HCT116 (cell line): ENCODE measurements around the gene SPRED3. TPM values are rescaled to one million over a fixed set of nuclear protein-coding genes. Genes with fewer than 3 reads are reported as not detected.
"Not testable (repeated sequence)": the region's sequence is repeated elsewhere in the genome, so short reads cannot be mapped to it uniquely, and the experiment has no call there.

Source experiments
- ATAC-seq: fragments of 200-7000 bp; cut with Tn5 transposase; 2 replicates; pipeline ENCODE4 v1.9.1; 2020; ENCODE audit warnings: mild to moderate bottlenecking, moderate library complexity
- BruUV-seq: library from RNA; stranded (reverse); fragments of 400-500 nt; replicated peaks from 2 replicates; lab custom pipeline; 2021; lab: Mats Ljungman, UMichigan
- CTCF ChIA-PET: fragments of 300-600 bp; sonication (Branson Sonifier 250); formaldehyde crosslinking; loops from one replicate; lab custom pipeline; 2021; ENCODE audit warnings: antibody characterized with exemption; lab: Charles Lee
- POLR2A ChIA-PET: fragments of 300-600, 350-600 bp; sonication (Branson Sonifier 250); formaldehyde crosslinking; loops from one replicate; lab custom pipeline; 2021; ENCODE audit warnings: antibody characterized with exemption; lab: Charles Lee
- RAD21 ChIA-PET, 2 experiments: fragments of 300-600 bp; sonication (Branson Sonifier 250); formaldehyde crosslinking; loops; one replicate each; lab custom pipeline; 2023; ENCODE audit warnings: low total read pairs in 2 of 2; ENCODE audit not compliant: uncharacterized antibody in 2 of 2, unreplicated experiment in 2 of 2, low non-redundant PET in 1 of 2; lab: Charles Lee
- DNase-seq: peaks from one replicate; pipeline ENCODE4 v3.0.0-alpha.2; 2010; ENCODE audit warnings: low read depth, low spot score
- H2AFZ ChIP-seq: fragments of 200-600 bp; shearing (Covaris generic), sonication (generic); 2 replicates; pipeline ENCODE4 v1.6.1; 2017; ENCODE audit warnings: low read depth, mixed run types, mixed read lengths, antibody characterized with exemption, low read length; ENCODE audit not compliant: poor library complexity, severe bottlenecking
- H3K27ac ChIP-seq: 2 replicates; pipeline ENCODE4 v1.5.1; 2012; ENCODE audit warnings: low read depth, low read length
- H3K27me3 ChIP-seq: fragments of 200-600 bp; sonication (generic); 2 replicates; pipeline ENCODE4 v1.6.1; 2016; ENCODE audit warnings: mixed run types, low read length, mixed read lengths; ENCODE audit not compliant: insufficient read depth
- H3K36me3 ChIP-seq, 2 experiments: fragments of 200-500 bp in 1 of 2; fragments of 200-600 bp in 1 of 2; sonication (Bioruptor generic) in 1 of 2; sonication (generic) in 1 of 2; 2 replicates each; pipeline versions ENCODE4 v1.5.1 to v1.6.1; 2014 to 2016; ENCODE audit warnings: low read length in 2 of 2, inconsistent platforms in 1 of 2, mixed read lengths in 1 of 2, mixed run types in 1 of 2; ENCODE audit not compliant: insufficient read depth in 2 of 2, control insufficient read depth in 1 of 2
- H3K4me1 ChIP-seq, 2 experiments: fragments of 200-600 bp in 1 of 2; sonication (generic) in 1 of 2; 2 replicates each; pipeline versions ENCODE4 v1.5.1 to v1.6.1; 2012 to 2017; ENCODE audit warnings: low read length in 2 of 2, inconsistent platforms in 1 of 2, mild to moderate bottlenecking in 1 of 2, mixed read lengths in 1 of 2, mixed run types in 1 of 2, moderate library complexity in 1 of 2; ENCODE audit not compliant: insufficient read depth in 2 of 2, control insufficient read depth in 1 of 2
- H3K4me2 ChIP-seq: fragments of 200-600 bp; sonication (generic); 2 replicates; pipeline ENCODE4 v1.6.1; 2017; ENCODE audit warnings: mixed run types, low read length, mixed read lengths
- H3K4me3 ChIP-seq, 2 experiments: fragments of 200-600 bp in 1 of 2; sonication (generic) in 1 of 2; replicated peaks in 1 of 2; 2 replicates each; pipeline ENCODE4 v1.5.1; 2011 to 2016; ENCODE audit warnings: low read length in 2 of 2, control low read depth in 1 of 2, low read depth in 1 of 2, mild to moderate bottlenecking in 1 of 2, mixed read lengths in 1 of 2, mixed run types in 1 of 2
- H3K79me2 ChIP-seq: fragments of 200-600 bp; sonication (generic); 2 replicates; pipeline ENCODE4 v1.6.1; 2017; ENCODE audit warnings: mild to moderate bottlenecking, mixed run types, low read length, moderate library complexity, mixed read lengths; ENCODE audit not compliant: insufficient read depth
- H3K9ac ChIP-seq: fragments of 200-600 bp; sonication (generic); 2 replicates; pipeline ENCODE4 v1.6.1; 2016; ENCODE audit warnings: low read length, mixed read lengths
- H3K9me2 ChIP-seq: fragments of 200-600 bp; sonication (generic), shearing (Covaris generic); 2 replicates; pipeline ENCODE4 v1.6.1; 2017; ENCODE audit warnings: mixed run types, mild to moderate bottlenecking, moderate library complexity; ENCODE audit not compliant: insufficient read depth
- H3K9me3 ChIP-seq, 2 experiments: fragments of 200-500 bp in 1 of 2; fragments of 200-600 bp in 1 of 2; sonication (Bioruptor generic) in 1 of 2; sonication (generic) in 1 of 2; 2 replicates each; pipeline ENCODE4 v1.6.1; 2014 to 2017; ENCODE audit warnings: low read length in 2 of 2, mixed read lengths in 2 of 2, inconsistent platforms in 1 of 2, low read depth in 1 of 2, mild to moderate bottlenecking in 1 of 2, mixed run types in 1 of 2, moderate library complexity in 1 of 2; ENCODE audit not compliant: control insufficient read depth in 1 of 2, insufficient read depth in 1 of 2
- H4K20me1 ChIP-seq: fragments of 200-600 bp; sonication (generic), shearing (Covaris generic); 2 replicates; pipeline ENCODE4 v1.6.1; 2017; ENCODE audit warnings: mixed run types, mild to moderate bottlenecking, moderate library complexity; ENCODE audit not compliant: insufficient read depth
- EGR1 ChIP-seq: IDR thresholded peaks from 2 replicates; pipeline ENCODE4 v1.6.1; 2012; ENCODE audit warnings: low read depth
- EZH2 ChIP-seq: fragments of 200-600 bp; sonication (generic); IDR thresholded peaks from 2 replicates; pipeline ENCODE4 v1.6.1; 2017; ENCODE audit warnings: antibody characterized with exemption, mixed run types
- EZH2phosphoT487 ChIP-seq: fragments of 200-600 bp; IDR thresholded peaks from 2 replicates; pipeline ENCODE4 v1.6.1; 2018; ENCODE audit warnings: antibody characterized with exemption, borderline replicate concordance
- POLR2A ChIP-seq: IDR thresholded peaks from 2 replicates; pipeline ENCODE4 v1.7.0; 2011; ENCODE audit warnings: borderline replicate concordance; ENCODE audit not compliant: insufficient read depth, insufficient read length; ENCODE audit errors: extremely low read depth
- POLR2AphosphoS5 ChIP-seq: IDR thresholded peaks from 2 replicates; pipeline ENCODE4 v1.6.1; 2011; ENCODE audit warnings: mild to moderate bottlenecking, low read depth, low read length, moderate library complexity
- TCF7L2 ChIP-seq: IDR thresholded peaks from 2 replicates; pipeline ENCODE4 v1.7.0; 2011; ENCODE audit warnings: borderline replicate concordance, inconsistent platforms; ENCODE audit not compliant: insufficient read depth, insufficient read length; ENCODE audit errors: extremely low read depth
- YY1 ChIP-seq: IDR thresholded peaks from 2 replicates; pipeline ENCODE4 v1.6.1; 2011; ENCODE audit warnings: low read length, low read depth, moderate library complexity, mild to moderate bottlenecking; ENCODE audit not compliant: insufficient replicate concordance; ENCODE audit errors: extremely low read depth
- intact Hi-C: fragments of 100-400 bp; cut with micrococcal nuclease; formaldehyde crosslinking; loops from 2 replicates; pipeline ENCODE4 v1.10.0; 2022
- total RNA-seq: library from RNA; stranded (reverse); gene quantifications from one replicate; pipeline ENCODE4 v1.2.1, GENCODE V29; 2021; ENCODE audit not compliant: unreplicated experiment
- TF ChIP-seq, protein P1 (sequence below): IDR thresholded peaks from 2 replicates; pipeline ENCODE4 v1.6.1; 2012; ENCODE audit warnings: low read depth
- TF ChIP-seq, protein P2 (sequence below), 3 experiments: fragments of 200-600 bp in 1 of 3; sonication (generic) in 1 of 3; IDR thresholded peaks in 2 of 3; conservative IDR thresholded peaks in 1 of 3; 2 replicates each; pipeline ENCODE4 v1.5.1; 2012 to 2017; ENCODE audit warnings: low read depth in 2 of 3, low read length in 2 of 3, antibody characterized with exemption in 1 of 3, borderline replicate concordance in 1 of 3, control low read depth in 1 of 3, mild to moderate bottlenecking in 1 of 3, mixed read lengths in 1 of 3, mixed run types in 1 of 3, moderate library complexity in 1 of 3; ENCODE audit not compliant: insufficient read depth in 1 of 3

The SPRED3 gene
- total RNA-seq, 1 experiment from 2014 or later, result 3.4 TPM

DNA sequence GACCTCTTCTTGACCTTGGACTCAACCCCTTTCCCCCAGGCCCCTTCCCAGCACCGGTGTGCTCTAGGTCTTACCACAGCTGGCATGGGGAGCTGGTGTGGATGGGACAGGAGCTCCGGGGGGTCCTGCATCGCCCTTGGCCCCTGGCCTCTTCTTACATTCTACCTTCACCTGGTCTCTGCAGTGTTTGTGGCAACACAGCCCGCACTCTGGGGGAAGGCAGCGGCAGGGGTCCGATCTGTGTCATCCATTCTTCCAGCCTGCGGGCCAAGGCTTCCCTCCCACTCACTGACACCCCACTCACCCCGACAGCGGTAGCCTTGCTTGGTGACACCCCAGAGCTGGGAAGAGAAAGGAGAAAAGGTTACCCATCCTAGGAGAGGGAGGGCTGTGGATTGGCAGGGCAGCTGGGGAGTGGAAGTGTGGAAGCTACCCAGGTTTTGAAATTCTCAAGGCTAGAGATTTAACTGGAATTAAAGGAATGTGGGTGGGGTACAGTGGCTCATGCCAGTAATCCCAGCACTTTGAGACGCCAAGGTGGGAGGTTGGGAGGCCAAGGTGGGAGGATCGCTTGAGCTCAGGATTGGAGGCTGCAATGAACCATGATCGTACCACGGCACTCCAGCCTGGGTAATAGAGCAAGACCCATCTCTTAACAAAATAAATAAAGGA, 22.7 kb downstream of the SPRED3 start:
- ChIA-PET RAD21 (no interaction called here), POLR2A (interaction anchor here (0.8 kb wide), 1 partner anchor 11 kb away, joined by 4 read pairs; no protein-coding TSS in a partner anchor), CTCF (interaction anchor here (2.2 kb wide), 1 partner anchor 8 kb away, joined by 7 read pairs; the partner anchor contains the start of gene FAM98C)
- intact Hi-C loops, result no loop called here
- Histone ChIP-seq H3K4me3 (no peak overlapping the region), H3K79me2 (no peaks in the 10 kb centered on the region), H4K20me1 (no peaks in the 10 kb centered on the region), H3K9ac (no peak overlapping the region), H3K4me1 (peaks cover 2 to 12% of the 10 kb centered on the region in 2 experiments; a peak in 3 of 4 replicates), H3K9me2 (no peaks in the 10 kb centered on the region), H3K36me3 (peaks cover 5 to 6% of the 10 kb centered on the region in 2 experiments; a peak in 2 of 4 replicates), H3K4me2 (peak overlapping the region; percentile 42), H3K27ac (no peak overlapping the region), H3K9me3 (no peaks in the 10 kb centered on the region), H2AFZ (no peak overlapping the region), H3K27me3 (no peaks in the 10 kb centered on the region)
- ATAC-seq, result peak; percentile 31; the same call in 1 of the 2 replicates
- no peak for DNase-seq
- no TSS peak for BruUV-seq
- TF ChIP-seq, protein P1, sequence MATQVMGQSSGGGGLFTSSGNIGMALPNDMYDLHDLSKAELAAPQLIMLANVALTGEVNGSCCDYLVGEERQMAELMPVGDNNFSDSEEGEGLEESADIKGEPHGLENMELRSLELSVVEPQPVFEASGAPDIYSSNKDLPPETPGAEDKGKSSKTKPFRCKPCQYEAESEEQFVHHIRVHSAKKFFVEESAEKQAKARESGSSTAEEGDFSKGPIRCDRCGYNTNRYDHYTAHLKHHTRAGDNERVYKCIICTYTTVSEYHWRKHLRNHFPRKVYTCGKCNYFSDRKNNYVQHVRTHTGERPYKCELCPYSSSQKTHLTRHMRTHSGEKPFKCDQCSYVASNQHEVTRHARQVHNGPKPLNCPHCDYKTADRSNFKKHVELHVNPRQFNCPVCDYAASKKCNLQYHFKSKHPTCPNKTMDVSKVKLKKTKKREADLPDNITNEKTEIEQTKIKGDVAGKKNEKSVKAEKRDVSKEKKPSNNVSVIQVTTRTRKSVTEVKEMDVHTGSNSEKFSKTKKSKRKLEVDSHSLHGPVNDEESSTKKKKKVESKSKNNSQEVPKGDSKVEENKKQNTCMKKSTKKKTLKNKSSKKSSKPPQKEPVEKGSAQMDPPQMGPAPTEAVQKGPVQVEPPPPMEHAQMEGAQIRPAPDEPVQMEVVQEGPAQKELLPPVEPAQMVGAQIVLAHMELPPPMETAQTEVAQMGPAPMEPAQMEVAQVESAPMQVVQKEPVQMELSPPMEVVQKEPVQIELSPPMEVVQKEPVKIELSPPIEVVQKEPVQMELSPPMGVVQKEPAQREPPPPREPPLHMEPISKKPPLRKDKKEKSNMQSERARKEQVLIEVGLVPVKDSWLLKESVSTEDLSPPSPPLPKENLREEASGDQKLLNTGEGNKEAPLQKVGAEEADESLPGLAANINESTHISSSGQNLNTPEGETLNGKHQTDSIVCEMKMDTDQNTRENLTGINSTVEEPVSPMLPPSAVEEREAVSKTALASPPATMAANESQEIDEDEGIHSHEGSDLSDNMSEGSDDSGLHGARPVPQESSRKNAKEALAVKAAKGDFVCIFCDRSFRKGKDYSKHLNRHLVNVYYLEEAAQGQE, result no peak
- TF ChIP-seq, protein P2, sequence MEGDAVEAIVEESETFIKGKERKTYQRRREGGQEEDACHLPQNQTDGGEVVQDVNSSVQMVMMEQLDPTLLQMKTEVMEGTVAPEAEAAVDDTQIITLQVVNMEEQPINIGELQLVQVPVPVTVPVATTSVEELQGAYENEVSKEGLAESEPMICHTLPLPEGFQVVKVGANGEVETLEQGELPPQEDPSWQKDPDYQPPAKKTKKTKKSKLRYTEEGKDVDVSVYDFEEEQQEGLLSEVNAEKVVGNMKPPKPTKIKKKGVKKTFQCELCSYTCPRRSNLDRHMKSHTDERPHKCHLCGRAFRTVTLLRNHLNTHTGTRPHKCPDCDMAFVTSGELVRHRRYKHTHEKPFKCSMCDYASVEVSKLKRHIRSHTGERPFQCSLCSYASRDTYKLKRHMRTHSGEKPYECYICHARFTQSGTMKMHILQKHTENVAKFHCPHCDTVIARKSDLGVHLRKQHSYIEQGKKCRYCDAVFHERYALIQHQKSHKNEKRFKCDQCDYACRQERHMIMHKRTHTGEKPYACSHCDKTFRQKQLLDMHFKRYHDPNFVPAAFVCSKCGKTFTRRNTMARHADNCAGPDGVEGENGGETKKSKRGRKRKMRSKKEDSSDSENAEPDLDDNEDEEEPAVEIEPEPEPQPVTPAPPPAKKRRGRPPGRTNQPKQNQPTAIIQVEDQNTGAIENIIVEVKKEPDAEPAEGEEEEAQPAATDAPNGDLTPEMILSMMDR (IDR thresholded peaks at IDR 0.05 in 2 of 3, conservative IDR thresholded peaks at IDR 0.05 in 1 of 3; ENCODE audit: borderline replicate concordance in 1 of 3, insufficient read depth in 1 of 3, low read depth in 2 of 3, low read length in 2 of 3), result no peak
- TF ChIP-seq POLR2AphosphoS5, result no peak
- TF ChIP-seq EZH2phosphoT487, result no peak
- TF ChIP-seq YY1, result no peak
- TF ChIP-seq POLR2A, result no peak
- no peak for TF ChIP-seq EZH2
- no peak for TF ChIP-seq EGR1
- no peak for TF ChIP-seq TCF7L2
- TF ChIP-seq, all 23 proteins: peak for 0

DNA sequence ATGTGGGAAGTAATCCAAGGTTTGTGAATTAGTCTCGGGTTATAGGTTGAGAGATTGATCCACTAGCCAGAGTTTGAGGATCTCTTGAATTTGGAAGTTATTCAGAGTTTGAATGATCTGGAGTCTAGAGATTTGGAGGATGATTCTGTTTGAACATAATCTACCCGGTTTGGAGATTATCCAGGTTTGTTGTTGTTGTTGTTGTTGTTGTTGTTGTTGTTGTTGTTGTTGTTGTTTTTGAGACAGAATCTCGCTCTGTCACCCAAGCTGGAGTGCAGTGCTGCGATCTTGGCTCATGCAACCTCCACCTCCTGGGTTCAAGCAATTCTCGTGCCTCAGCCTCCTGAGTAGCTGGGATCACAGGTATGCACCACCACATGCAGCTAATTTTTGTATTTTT, 23.4 kb downstream of the SPRED3 start:
- H3K9me3 ChIP-seq, H3K36me3 ChIP-seq, RAD21 ChIA-PET, H3K79me2 ChIP-seq, H3K4me3 ChIP-seq, intact Hi-C loops, H4K20me1 ChIP-seq, H3K27me3 ChIP-seq, H3K27ac ChIP-seq, H2AFZ ChIP-seq, DNase-seq, H3K9ac ChIP-seq, BruUV-seq, H3K9me2 ChIP-seq, ATAC-seq: not testable (repeated sequence)
- H3K4me1 ChIP-seq, result peaks cover 2 to 12% of the 10 kb centered on the region in 2 experiments; a peak in 3 of 4 replicates
- H3K4me2 ChIP-seq, result peak overlapping the region; percentile 42; the same call in 1 of the 2 replicates
- ChIA-PET CTCF (interaction anchor here (1.0 to 2.2 kb wide), 2 partner anchors 8 to 9 kb away, joined by 3 to 7 read pairs; partner anchors contain the start of gene FAM98C), POLR2A (interaction anchor here (1.0 kb wide), 1 partner anchor 9 kb away, joined by 4 read pairs; the partner anchor contains the start of gene FAM98C)
